SU-DHL-6 (cell line): ENCODE data around the gene EYS.

Experiments
- CTCF ChIP-seq: fragments of 200-600 bp; sonication (generic); IDR thresholded peaks from one replicate; pipeline ENCODE4 v1.5.1; 2017; ENCODE audit warnings: antibody characterized with exemption, mild to moderate bottlenecking, low read length, moderate library complexity; ENCODE audit not compliant: insufficient read depth, poor library complexity, severe bottlenecking
- EZH2phosphoT487 ChIP-seq: fragments of 200-600 bp; sonication (generic), shearing (Covaris generic); conservative IDR thresholded peaks from 2 replicates; pipeline ENCODE4 v1.6.1; 2018; ENCODE audit warnings: mild to moderate bottlenecking, antibody characterized with exemption, low read length, moderate library complexity, mixed read lengths

GRCh38 chr6:64074981-64075380 lies 1632.0 kb downstream of the EYS start:
- TF ChIP-seq CTCF (no peak), EZH2phosphoT487 (no peak)
